HepG2 (cell line): ENCODE data around the gene UCK2. TPM values are rescaled to one million over a fixed set of nuclear protein-coding genes. Genes with fewer than 3 reads are reported as not detected.

Experiments
- ATAC-seq: fragments of 200-7000 bp; cut with Tn5 transposase; 3 replicates; pipeline ENCODE4 v1.9.1; 2020; ENCODE audit warnings: mild to moderate bottlenecking, moderate library complexity
- BruUV-seq: library from RNA; stranded (reverse); fragments of 400-500 nt; replicated peaks from 2 replicates; lab custom pipeline; 2021; lab: Mats Ljungman, UMichigan
- CTCF ChIA-PET: fragments of 300-600 bp; formaldehyde crosslinking; extraction: SDS; loops from one replicate; lab custom pipeline; 2021; ENCODE audit warnings: low total read pairs, inconsistent platforms, low intra/inter-chr PET ratio; lab: Yijun Ruan, JAX
- POLR2A ChIA-PET: fragments of 350-600 bp; sonication (Branson Sonifier 250); formaldehyde crosslinking; loops from one replicate; lab custom pipeline; 2020; ENCODE audit warnings: antibody characterized with exemption, inconsistent platforms; lab: Yijun Ruan, JAX
- DNase-seq: peaks from one replicate; pipeline ENCODE4 v3.0.0-alpha.2; 2015; ENCODE audit warnings: low spot score
- FAIRE-seq: peaks from 3 replicates; lab custom pipeline; 2011; peaks lifted over from hg19 to GRCh38; lab: Jason Lieb, UNC
- H2AFZ ChIP-seq: one replicate; pipeline ENCODE4 v1.6.1; 2011; ENCODE audit warnings: low read length, inconsistent platforms
- H3K27ac ChIP-seq: fragments of 300-600 bp; 3 replicates; pipeline ENCODE4 v1.8.0; 2011; ENCODE audit warnings: mixed run types, mild to moderate bottlenecking, mixed read lengths, low read length, inconsistent platforms; ENCODE audit not compliant: insufficient read depth; ENCODE audit errors: extremely low read length
- H3K27me3 ChIP-seq, 2 experiments: fragments of 200-600 bp in 1 of 2; 2 replicates in 1 of 2; 3 replicates in 1 of 2; pipeline versions ENCODE4 v1.6.0 to v1.8.0; 2011; ENCODE audit warnings: low read length in 2 of 2, mild to moderate bottlenecking in 2 of 2, moderate library complexity in 2 of 2, inconsistent platforms in 1 of 2; ENCODE audit not compliant: insufficient read depth in 2 of 2, control insufficient read depth in 1 of 2
- H3K36me3 ChIP-seq, 2 experiments: fragments of 200-600 bp in 1 of 2; replicated peaks in 1 of 2; 2 replicates in 1 of 2; 3 replicates in 1 of 2; pipeline versions ENCODE4 v1.5.1 to v1.8.0; 2011; ENCODE audit warnings: low read length in 2 of 2, inconsistent platforms in 1 of 2; ENCODE audit not compliant: insufficient read depth in 2 of 2, control insufficient read depth in 1 of 2
- H3K4me1 ChIP-seq: 2 replicates; pipeline ENCODE4 v1.5.1; 2012; ENCODE audit warnings: low read length, inconsistent platforms; ENCODE audit not compliant: insufficient read depth
- H3K4me2 ChIP-seq: 2 replicates; pipeline ENCODE4 v1.6.0; 2011; ENCODE audit warnings: low read depth, low read length, inconsistent platforms
- H3K4me3 ChIP-seq, 3 experiments: fragments of 200-600 bp in 1 of 3; sonication (generic), shearing (Covaris generic) in 1 of 3; replicated peaks in 1 of 3; 2 replicates each; pipeline ENCODE4 v1.5.1; 2011 to 2016; ENCODE audit warnings: low read length in 3 of 3, inconsistent platforms in 2 of 3, low read depth in 2 of 3, mild to moderate bottlenecking in 2 of 3, control low read depth in 1 of 3, mixed read lengths in 1 of 3; ENCODE audit not compliant: insufficient read depth in 1 of 3
- H3K79me2 ChIP-seq: one replicate; pipeline ENCODE4 v1.6.1; 2011; ENCODE audit warnings: low read length, inconsistent platforms; ENCODE audit not compliant: insufficient read depth
- H3K9ac ChIP-seq: 2 replicates; pipeline ENCODE4 v1.6.0; 2011; ENCODE audit warnings: mild to moderate bottlenecking, low read depth, low read length, inconsistent platforms; ENCODE audit not compliant: insufficient read depth
- H3K9me3 ChIP-seq: 2 replicates; pipeline ENCODE4 v1.5.1; 2012; ENCODE audit warnings: mild to moderate bottlenecking, low read length
- H4K20me1 ChIP-seq: 2 replicates; pipeline ENCODE4 v1.6.0; 2011; ENCODE audit warnings: inconsistent platforms, mild to moderate bottlenecking, low read length, moderate library complexity; ENCODE audit not compliant: insufficient read depth
- CHCHD3 ChIP-seq: sonication (generic); formaldehyde crosslinking; IDR thresholded peaks from 2 replicates; pipeline ENCODE4 v1.8.0; 2022; ENCODE audit warnings: mild to moderate bottlenecking, missing genetic modification reagents, moderate library complexity
- DR1 ChIP-seq: sonication (generic); formaldehyde crosslinking; IDR thresholded peaks from 2 replicates; pipeline ENCODE4 v1.8.0; 2021; ENCODE audit warnings: mild to moderate bottlenecking, missing genetic modification reagents, inconsistent platforms
- FOXM1 ChIP-seq: sonication (generic); formaldehyde crosslinking; IDR thresholded peaks from 2 replicates; pipeline ENCODE4 v1.5.0; 2020; ENCODE audit warnings: missing genetic modification reagents
- KMT2A ChIP-seq: sonication (generic); formaldehyde crosslinking; IDR thresholded peaks from 2 replicates; pipeline ENCODE4 v1.4.0; 2020; ENCODE audit warnings: missing genetic modification reagents
- MED13 ChIP-seq: sonication (generic); formaldehyde crosslinking; IDR thresholded peaks from 2 replicates; pipeline ENCODE4 v1.5.0; 2020; ENCODE audit warnings: missing genetic modification reagents
- NFKB2 ChIP-seq: sonication (generic); formaldehyde crosslinking; IDR thresholded peaks from 2 replicates; pipeline ENCODE4 v1.4.0; 2020; ENCODE audit warnings: missing genetic modification reagents, borderline replicate concordance
- PCBP1 ChIP-seq: fragments of 200-400 bp; formaldehyde crosslinking; IDR thresholded peaks from 2 replicates; pipeline ENCODE4 v1.6.1; 2017; ENCODE audit warnings: mild to moderate bottlenecking, low read depth, low read length, borderline replicate concordance
- XBP1 ChIP-seq: sonication (generic); formaldehyde crosslinking; IDR thresholded peaks from 2 replicates; pipeline ENCODE4 v1.5.0; 2020; ENCODE audit warnings: missing genetic modification reagents
- ZNF235 ChIP-seq: sonication (generic); formaldehyde crosslinking; IDR thresholded peaks from 2 replicates; pipeline ENCODE4 v1.8.1; 2023; ENCODE audit warnings: mild to moderate bottlenecking, missing genetic modification reagents, borderline replicate concordance
- ZNF281 ChIP-seq: sonication (generic); formaldehyde crosslinking; IDR thresholded peaks from 2 replicates; pipeline ENCODE4 v1.4.0; 2020; ENCODE audit warnings: missing genetic modification reagents, borderline replicate concordance
- ZNF350 ChIP-seq: sonication (generic); formaldehyde crosslinking; IDR thresholded peaks from 2 replicates; pipeline ENCODE4 v1.4.0; 2020; ENCODE audit warnings: mild to moderate bottlenecking, low read depth, missing genetic modification reagents, borderline replicate concordance
- ZNF556 ChIP-seq: sonication (generic); formaldehyde crosslinking; IDR thresholded peaks from 2 replicates; pipeline ENCODE4 v1.4.0; 2020; ENCODE audit warnings: mild to moderate bottlenecking, missing genetic modification reagents, borderline replicate concordance
- ZNF589 ChIP-seq: sonication (generic); formaldehyde crosslinking; conservative IDR thresholded peaks from 2 replicates; pipeline ENCODE4 v1.8.0; 2022; ENCODE audit warnings: mild to moderate bottlenecking, moderate library complexity, missing genetic modification reagents
- ZSCAN20 ChIP-seq: sonication (generic); formaldehyde crosslinking; IDR thresholded peaks from 2 replicates; pipeline ENCODE4 v1.4.0; 2020; ENCODE audit warnings: missing genetic modification reagents, mild to moderate bottlenecking, borderline replicate concordance
- WGBS: methylation state at CpG from one replicate; pipeline ENCODE4 v1.1.6; 2017; ENCODE audit warnings: low lambda C conversion rate; 5-methylcytosine and 5-hydroxymethylcytosine counted together
- in situ Hi-C: cut with HindIII; loops from 2 replicates; pipeline ENCODE4 v1.10.0; 2017; ENCODE audit warnings: low pct_unique_long_range_greater_than_20kb; ENCODE audit not compliant: extremely low pct_ligation_motif_present
- intact Hi-C: fragments of 100-400 bp; cut with micrococcal nuclease; formaldehyde crosslinking; loops from one replicate; pipeline ENCODE4 v1.10.0; 2022; ENCODE audit not compliant: unreplicated experiment
- polyA plus RNA-seq, 8 experiments: library from polyadenylated mRNA; depleted of rRNA in 3 of 8; stranded (reverse) in 7 of 8; unstranded in 1 of 8; fragments of >200 nt; fragmentation: Illumina TruSeq in 4 of 8; extraction: Trizol in 4 of 8; gene quantifications; 2 replicates each; pipeline versions ENCODE4 v1.2.1 to v1.2.3, GENCODE V29; 2011 to 2016; ENCODE audit warnings: low read depth in 4 of 8, missing spikeins in 1 of 8, mixed read lengths in 1 of 8; ENCODE audit not compliant: insufficient read depth in 1 of 8
- total RNA-seq, 5 experiments: library from RNA; depleted of rRNA; stranded (reverse); fragments of >200 nt; fragmentation: Illumina TruSeq; extraction: Trizol; gene quantifications; 2 replicates each; pipeline ENCODE4 v1.2.3, GENCODE V29; 2016; ENCODE audit warnings: low read depth in 1 of 5
- TF ChIP-seq, protein P1 (sequence below): IDR thresholded peaks from 2 replicates; pipeline ENCODE4 v1.6.1; 2016; ENCODE audit warnings: low read depth, borderline replicate concordance
- TF ChIP-seq, protein P2 (sequence below): sonication (generic); formaldehyde crosslinking; conservative IDR thresholded peaks from 2 replicates; pipeline ENCODE4 v1.8.0; 2022; ENCODE audit warnings: low read depth, missing genetic modification reagents
- TF ChIP-seq, protein P3 (sequence below): sonication (generic); formaldehyde crosslinking; IDR thresholded peaks from 2 replicates; pipeline ENCODE4 v1.5.1; 2020; ENCODE audit warnings: missing genetic modification reagents, mild to moderate bottlenecking, borderline replicate concordance
- TF ChIP-seq, protein P4 (sequence below): IDR thresholded peaks from 2 replicates; pipeline ENCODE4 v1.6.1; 2016; ENCODE audit warnings: missing genetic modification reagents, missing compliant biosample characterization

UCK2 gene
- total and polyA plus RNA-seq, 2 of the 13 experiments (the other 11 are each of a cell fraction or from before 2014, with no cell fraction given), result 64.3 to 78.0 TPM

DNA sequence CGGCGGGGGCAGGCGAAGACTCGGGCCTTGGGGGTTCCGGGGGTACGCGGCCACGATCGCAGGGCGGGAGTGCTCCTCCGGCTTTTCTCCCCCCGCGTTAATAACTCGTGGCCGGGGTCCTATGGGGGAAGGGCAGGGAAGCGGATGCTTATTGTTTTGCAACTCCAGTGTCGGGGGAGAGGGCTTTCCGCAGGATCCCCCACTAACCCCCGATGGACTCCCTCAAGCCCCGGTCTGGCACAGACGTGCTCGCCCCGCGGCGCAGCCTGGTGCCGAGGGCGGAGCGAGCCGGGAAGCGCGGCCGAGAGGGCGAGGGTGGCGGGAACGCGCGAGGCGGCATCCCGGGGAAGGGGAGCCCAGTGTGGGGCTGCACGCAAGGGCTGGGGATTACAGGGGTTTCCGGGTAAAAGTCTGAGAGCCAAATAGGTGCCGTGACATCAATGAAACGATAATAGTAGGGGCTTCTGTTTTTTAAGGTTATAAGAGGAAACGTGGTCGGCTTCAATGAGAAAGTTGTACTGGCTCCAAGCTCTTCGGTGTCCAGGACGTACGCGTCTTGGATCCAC, 772 bp downstream of the UCK2 start:
- H2AFZ ChIP-seq, result peak overlapping the region; percentile 61
- peaks cover 4% of the 10 kb centered on the region for H4K20me1 ChIP-seq
- ChIA-PET POLR2A (interaction anchor here (1.4 to 2.4 kb wide), 11 partner anchors 9 to 198 kb away, joined by 3 to 22 read pairs (median 6); partner anchors contain the start of genes MGST3 and TMCO1), CTCF (no interaction called here)
- 3% methylated on average over 18 of the region's 49 CpGs for WGBS
- H3K4me3 ChIP-seq, result peak overlapping the region; percentile 81 to 87 (median 86)
- BruUV-seq, result TSS peak; percentile 94
- no peak for FAIRE-seq
- H3K9ac ChIP-seq, result peak overlapping the region; percentile 94
- H3K36me3 ChIP-seq, result peaks cover 0 to 4% of the 10 kb centered on the region in 2 experiments; a peak in 1 of 5 replicates
- H3K27me3 ChIP-seq, result peaks cover 0 to 4% of the 10 kb centered on the region in 2 experiments; a peak in 2 of 5 replicates
- in situ Hi-C loops (loop anchor here (5.0 kb wide), 1 partner anchor 79 kb away; no protein-coding TSS in a partner anchor), intact Hi-C loops (loop anchor here (2.0 kb wide), 2 partner anchors 43 to 83 kb away; no protein-coding TSS in a partner anchor)
- no peaks in the 10 kb centered on the region for H3K9me3 ChIP-seq
- peak overlapping the region; percentile 94 for H3K27ac ChIP-seq
- ATAC-seq, result peak; percentile 56
- peaks cover 50% of the 10 kb centered on the region for H3K79me2 ChIP-seq
- H3K4me1 ChIP-seq, result peaks cover 44% of the 10 kb centered on the region
- H3K4me2 ChIP-seq, result peak overlapping the region; percentile 92
- DNase-seq, result peak; percentile 21
- TF ChIP-seq ZNF589 (CRISPR knock-in tag) (0 out of 2 replicates have a peak, but pooled peaks have one; percentile 53), ZNF281 (CRISPR knock-in tag) (no peak; the same call in 1 of the 2 replicates), ZNF556 (CRISPR knock-in tag) (no peak), ZNF350 (CRISPR knock-in tag) (no peak), MED13 (no peak), ZNF235 (CRISPR knock-in tag) (0 out of 2 replicates have a peak, but pooled peaks have one; percentile 12), CHCHD3 (CRISPR knock-in tag) (no peak), PCBP1 (no peak), ZSCAN20 (CRISPR knock-in tag) (no peak), NFKB2 (CRISPR knock-in tag) (no peak), XBP1 (CRISPR knock-in tag) (no peak), DR1 (CRISPR knock-in tag) (no peak), FOXM1 (CRISPR knock-in tag) (no peak), KMT2A (CRISPR knock-in tag) (no peak)
- TF ChIP-seq, protein P1, sequence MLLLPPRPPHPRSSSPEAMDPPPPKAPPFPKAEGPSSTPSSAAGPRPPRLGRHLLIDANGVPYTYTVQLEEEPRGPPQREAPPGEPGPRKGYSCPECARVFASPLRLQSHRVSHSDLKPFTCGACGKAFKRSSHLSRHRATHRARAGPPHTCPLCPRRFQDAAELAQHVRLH (CRISPR knock-in tag), result no peak
- TF ChIP-seq, protein P2, sequence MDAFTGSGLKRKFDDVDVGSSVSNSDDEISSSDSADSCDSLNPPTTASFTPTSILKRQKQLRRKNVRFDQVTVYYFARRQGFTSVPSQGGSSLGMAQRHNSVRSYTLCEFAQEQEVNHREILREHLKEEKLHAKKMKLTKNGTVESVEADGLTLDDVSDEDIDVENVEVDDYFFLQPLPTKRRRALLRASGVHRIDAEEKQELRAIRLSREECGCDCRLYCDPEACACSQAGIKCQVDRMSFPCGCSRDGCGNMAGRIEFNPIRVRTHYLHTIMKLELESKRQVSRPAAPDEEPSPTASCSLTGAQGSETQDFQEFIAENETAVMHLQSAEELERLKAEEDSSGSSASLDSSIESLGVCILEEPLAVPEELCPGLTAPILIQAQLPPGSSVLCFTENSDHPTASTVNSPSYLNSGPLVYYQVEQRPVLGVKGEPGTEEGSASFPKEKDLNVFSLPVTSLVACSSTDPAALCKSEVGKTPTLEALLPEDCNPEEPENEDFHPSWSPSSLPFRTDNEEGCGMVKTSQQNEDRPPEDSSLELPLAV, result no peak
- TF ChIP-seq, protein P3, sequence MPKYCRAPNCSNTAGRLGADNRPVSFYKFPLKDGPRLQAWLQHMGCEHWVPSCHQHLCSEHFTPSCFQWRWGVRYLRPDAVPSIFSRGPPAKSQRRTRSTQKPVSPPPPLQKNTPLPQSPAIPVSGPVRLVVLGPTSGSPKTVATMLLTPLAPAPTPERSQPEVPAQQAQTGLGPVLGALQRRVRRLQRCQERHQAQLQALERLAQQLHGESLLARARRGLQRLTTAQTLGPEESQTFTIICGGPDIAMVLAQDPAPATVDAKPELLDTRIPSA (CRISPR knock-in tag), result no peak
- TF ChIP-seq, protein P4, sequence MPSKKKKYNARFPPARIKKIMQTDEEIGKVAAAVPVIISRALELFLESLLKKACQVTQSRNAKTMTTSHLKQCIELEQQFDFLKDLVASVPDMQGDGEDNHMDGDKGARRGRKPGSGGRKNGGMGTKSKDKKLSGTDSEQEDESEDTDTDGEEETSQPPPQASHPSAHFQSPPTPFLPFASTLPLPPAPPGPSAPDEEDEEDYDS (CRISPR knock-in tag), result no peak
